Vagina (tissue), 2 donors: ENCODE measurements around the gene WIPF3. TPM values are rescaled to one million over a fixed set of nuclear protein-coding genes. Genes with fewer than 3 reads are reported as not detected.

Experiments used
- DNase-seq, 2 donors: peaks; one replicate each; pipeline ENCODE4 v3.0.0-alpha.2; 2017; ENCODE audit errors: extremely low spot score in 2 of 2
- H3K27ac ChIP-seq: fragments of 200-600 bp; sonication (generic); one replicate; pipeline ENCODE4 v1.5.1; 2019
- H3K27me3 ChIP-seq: fragments of 200-600 bp; sonication (generic); one replicate; pipeline ENCODE4 v1.5.1; 2019
- H3K36me3 ChIP-seq, 2 donors: fragments of 200-600 bp; sonication (generic); one replicate each; pipeline ENCODE4 v1.5.1; 2017 to 2019
- H3K4me1 ChIP-seq: fragments of 200-600 bp; sonication (generic); one replicate; pipeline ENCODE4 v1.5.1; 2019
- H3K4me3 ChIP-seq, 2 donors: fragments of 200-600 bp; sonication (generic); 1 replicate in 1 of 2; 2 replicates in 1 of 2; pipeline ENCODE4 v1.5.1; 2016 to 2019
- H3K9me3 ChIP-seq: fragments of 200-600 bp; sonication (generic); one replicate; pipeline ENCODE4 v1.5.1; 2019
- POLR2A ChIP-seq, 2 donors: fragments of 450-650 bp; IDR thresholded peaks; one replicate each; pipeline ENCODE4 v1.6.1; 2017; ENCODE audit warnings: antibody characterized with exemption in 2 of 2, mild to moderate bottlenecking in 2 of 2, moderate library complexity in 2 of 2
- POLR2AphosphoS5 ChIP-seq, 2 donors: sonication (generic); formaldehyde crosslinking; IDR thresholded peaks; one replicate each; pipeline ENCODE4 v1.9.0; 2017; ENCODE audit warnings: antibody characterized with exemption in 2 of 2, mild to moderate bottlenecking in 2 of 2, low read depth in 1 of 2; ENCODE audit not compliant: insufficient read depth in 1 of 2
- intact Hi-C: fragments of 100-400 bp; cut with DNase I; formaldehyde crosslinking; loops from one replicate; pipeline ENCODE4 v1.15.1; 2023
- total RNA-seq: library from RNA; depleted of rRNA; stranded (reverse); fragments of >200 nt; gene quantifications from one replicate; pipeline ENCODE4 v1.2.3, GENCODE V29; 2016
- TF ChIP-seq, protein P1 (sequence below), 3 experiments: fragments of 450-650 bp in 2 of 3; fragments of 200-600 bp in 1 of 3; sonication (generic) in 1 of 3; IDR thresholded peaks; one replicate each; pipeline ENCODE4 v1.5.1; 2017 to 2019; ENCODE audit warnings: antibody characterized with exemption in 3 of 3, mild to moderate bottlenecking in 2 of 3, moderate library complexity in 2 of 3

The WIPF3 gene
- total RNA-seq, 1 donor from 2014 or later: 0.25 TPM

DNA sequence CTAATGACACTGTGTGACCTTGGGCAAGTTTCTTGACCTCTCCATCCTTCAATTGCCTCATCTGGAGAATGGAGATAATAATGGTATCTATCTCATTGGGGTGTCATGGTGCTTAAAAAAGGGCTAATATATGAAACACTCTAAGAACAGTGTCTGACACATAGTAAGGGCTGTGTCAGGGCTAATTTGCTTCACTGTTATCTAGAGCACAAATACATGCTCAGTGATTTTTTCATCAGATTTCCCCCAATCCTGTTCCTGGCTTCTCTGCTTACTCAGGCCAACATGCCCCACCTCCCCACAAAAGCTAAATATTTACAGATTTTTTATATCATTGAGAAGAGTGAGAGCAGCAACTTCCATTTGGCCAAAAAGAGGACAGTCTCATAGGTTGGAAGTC is 20.6 kb downstream of the WIPF3 start:
- Histone ChIP-seq H3K27ac (no peak overlapping the region), H3K4me3 (no peak overlapping the region), H3K27me3 (no peaks in the 10 kb centered on the region), H3K4me1 (no peaks in the 10 kb centered on the region), H3K36me3 (no peaks in the 10 kb centered on the region), H3K9me3 (no peaks in the 10 kb centered on the region)
- TF ChIP-seq, protein P1, sequence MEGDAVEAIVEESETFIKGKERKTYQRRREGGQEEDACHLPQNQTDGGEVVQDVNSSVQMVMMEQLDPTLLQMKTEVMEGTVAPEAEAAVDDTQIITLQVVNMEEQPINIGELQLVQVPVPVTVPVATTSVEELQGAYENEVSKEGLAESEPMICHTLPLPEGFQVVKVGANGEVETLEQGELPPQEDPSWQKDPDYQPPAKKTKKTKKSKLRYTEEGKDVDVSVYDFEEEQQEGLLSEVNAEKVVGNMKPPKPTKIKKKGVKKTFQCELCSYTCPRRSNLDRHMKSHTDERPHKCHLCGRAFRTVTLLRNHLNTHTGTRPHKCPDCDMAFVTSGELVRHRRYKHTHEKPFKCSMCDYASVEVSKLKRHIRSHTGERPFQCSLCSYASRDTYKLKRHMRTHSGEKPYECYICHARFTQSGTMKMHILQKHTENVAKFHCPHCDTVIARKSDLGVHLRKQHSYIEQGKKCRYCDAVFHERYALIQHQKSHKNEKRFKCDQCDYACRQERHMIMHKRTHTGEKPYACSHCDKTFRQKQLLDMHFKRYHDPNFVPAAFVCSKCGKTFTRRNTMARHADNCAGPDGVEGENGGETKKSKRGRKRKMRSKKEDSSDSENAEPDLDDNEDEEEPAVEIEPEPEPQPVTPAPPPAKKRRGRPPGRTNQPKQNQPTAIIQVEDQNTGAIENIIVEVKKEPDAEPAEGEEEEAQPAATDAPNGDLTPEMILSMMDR (IDR thresholded peaks at IDR 0.05): no peak
- TF ChIP-seq POLR2AphosphoS5 (IDR thresholded peaks at IDR 0.05; ENCODE audit: insufficient read depth in 1 of 2, low read depth in 1 of 2) (no peak), POLR2A (IDR thresholded peaks at IDR 0.05) (no peak)
- intact Hi-C loops: no loop called here
- no peak for DNase-seq

DNA sequence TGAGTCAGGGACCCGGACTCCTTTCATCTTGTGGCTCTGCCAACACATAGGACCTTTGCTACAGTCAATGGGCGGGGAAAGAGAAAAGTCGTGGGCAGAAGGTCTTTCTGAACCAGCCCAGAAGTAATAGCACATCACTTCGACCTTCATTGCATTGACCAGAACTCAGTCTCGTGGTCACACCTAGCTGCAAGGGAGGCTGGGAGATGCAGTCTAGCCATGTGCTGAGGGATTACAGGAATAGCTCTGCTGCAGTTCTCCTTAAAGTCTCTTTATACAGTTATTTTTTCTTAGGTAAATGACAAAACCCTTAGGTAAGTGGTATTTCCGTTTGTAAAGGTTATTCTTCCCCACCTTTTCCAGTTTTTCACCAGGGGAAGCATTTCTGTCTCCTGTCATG is 25.4 kb downstream of the WIPF3 start:
- Histone ChIP-seq H3K9me3 (no peaks in the 10 kb centered on the region), H3K27ac (no peak overlapping the region), H3K27me3 (no peaks in the 10 kb centered on the region), H3K36me3 (no peaks in the 10 kb centered on the region), H3K4me1 (no peaks in the 10 kb centered on the region), H3K4me3 (no peak overlapping the region)
- TF ChIP-seq POLR2A (IDR thresholded peaks at IDR 0.05): no peak
- TF ChIP-seq, protein P1 (IDR thresholded peaks at IDR 0.05): no peak
- no peak for TF ChIP-seq POLR2AphosphoS5 (IDR thresholded peaks at IDR 0.05; ENCODE audit: insufficient read depth in 1 of 2, low read depth in 1 of 2)
- DNase-seq: no peak
- intact Hi-C loops: no loop called here

DNA sequence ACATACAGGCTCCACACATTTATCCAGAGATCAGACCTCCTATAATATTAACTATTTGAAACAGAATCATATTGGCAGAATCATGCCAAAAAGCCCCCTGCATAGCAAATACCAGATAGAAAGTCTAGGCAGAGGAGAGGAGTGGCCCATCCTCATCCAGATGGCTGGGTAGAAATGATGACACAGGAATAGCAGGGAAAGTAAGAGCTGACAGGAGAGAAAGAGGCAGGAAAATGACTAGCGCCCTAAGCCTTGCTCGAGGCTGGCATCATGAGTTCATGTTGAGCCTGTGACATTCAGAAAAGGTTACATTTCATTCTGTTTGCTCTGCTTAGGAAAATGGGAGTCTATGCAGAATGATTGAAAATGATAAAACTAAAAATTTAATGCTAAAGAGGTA is 27.6 kb downstream of the WIPF3 start:
- Histone ChIP-seq H3K36me3 (no peaks in the 10 kb centered on the region), H3K27me3 (no peaks in the 10 kb centered on the region), H3K27ac (no peak overlapping the region), H3K4me1 (no peaks in the 10 kb centered on the region), H3K9me3 (no peaks in the 10 kb centered on the region), H3K4me3 (no peak overlapping the region)
- TF ChIP-seq POLR2A (IDR thresholded peaks at IDR 0.05): no peak
- TF ChIP-seq, protein P1 (IDR thresholded peaks at IDR 0.05): no peak
- TF ChIP-seq POLR2AphosphoS5 (IDR thresholded peaks at IDR 0.05; ENCODE audit: insufficient read depth in 1 of 2, low read depth in 1 of 2): no peak
- intact Hi-C loops: no loop called here
- DNase-seq: no peak

- H3K27ac ChIP-seq: no peak overlapping the region
- H3K27me3 ChIP-seq: no peaks in the 10 kb centered on the region
- no peak for TF ChIP-seq POLR2AphosphoS5 (IDR thresholded peaks at IDR 0.05; ENCODE audit: insufficient read depth in 1 of 2, low read depth in 1 of 2)
- no peak for TF ChIP-seq POLR2A (IDR thresholded peaks at IDR 0.05)
- TF ChIP-seq, protein P1 (IDR thresholded peaks at IDR 0.05): no peak
- no peaks in the 10 kb centered on the region for H3K36me3 ChIP-seq
- no peaks in the 10 kb centered on the region for H3K9me3 ChIP-seq
- peaks cover 6% of the 10 kb centered on the region for H3K4me1 ChIP-seq
- intact Hi-C loops: no loop called here
- no peak overlapping the region for H3K4me3 ChIP-seq
- DNase-seq: no peak
These were observed 29.4 kb downstream of the WIPF3 start for GRCh38 chr7:29835718-29836117.

GRCh38 chr7:29839302-29839701 is 33.0 kb downstream of the WIPF3 start:
- TF ChIP-seq, protein P1 (IDR thresholded peaks at IDR 0.05): no peak
- TF ChIP-seq POLR2AphosphoS5 (IDR thresholded peaks at IDR 0.05; ENCODE audit: insufficient read depth in 1 of 2, low read depth in 1 of 2) (no peak), POLR2A (IDR thresholded peaks at IDR 0.05) (no peak)
- intact Hi-C loops: no loop called here
- Histone ChIP-seq H3K9me3 (no peaks in the 10 kb centered on the region), H3K4me3 (no peak overlapping the region), H3K36me3 (no peaks in the 10 kb centered on the region), H3K4me1 (peaks cover 6% of the 10 kb centered on the region), H3K27ac (no peak overlapping the region), H3K27me3 (no peaks in the 10 kb centered on the region)
- no peak for DNase-seq
